IMR-90 (cell line): ENCODE measurements around the gene EXOC3L2. TPM values are rescaled to one million over a fixed set of nuclear protein-coding genes. Genes with fewer than 3 reads are reported as not detected.

ENCODE experiments used
- ATAC-seq: fragments of 200-7000 bp; cut with Tn5 transposase; 2 replicates; pipeline ENCODE4 v1.9.1; 2020; ENCODE audit warnings: low read depth, mild to moderate bottlenecking, moderate library complexity
- BruUV-seq: library from RNA; stranded (reverse); fragments of 400-500 nt; replicated peaks from 2 replicates; lab custom pipeline; 2021; lab: Mats Ljungman, UMichigan
- CTCF ChIA-PET: fragments of 300-600 bp; formaldehyde crosslinking; extraction: SDS; loops from one replicate; lab custom pipeline; 2021; ENCODE audit warnings: antibody characterized with exemption; lab: Yijun Ruan, JAX
- POLR2A ChIA-PET: fragments of 300-600 bp; sonication (Branson Sonifier 250); formaldehyde crosslinking; loops from one replicate; lab custom pipeline; 2022; ENCODE audit warnings: antibody characterized with exemption; ENCODE audit not compliant: unreplicated experiment; lab: Charles Lee
- DNase-seq: peaks from one replicate; pipeline ENCODE4 v3.0.0; 2013
- H2AFZ ChIP-seq: replicated peaks from 2 replicates; pipeline ENCODE3; 2013; ENCODE audit warnings: low read length, mild to moderate bottlenecking; ENCODE audit not compliant: poor library complexity
- H2AK5ac ChIP-seq: 2 replicates; pipeline ENCODE4 v1.6.1; 2013; ENCODE audit warnings: low read depth, low read length, inconsistent platforms
- H2AK9ac ChIP-seq: replicated peaks from 2 replicates; pipeline ENCODE3; 2013; ENCODE audit warnings: mild to moderate bottlenecking, low read depth, low read length, moderate library complexity; ENCODE audit not compliant: poor library complexity
- H2BK120ac ChIP-seq: 2 replicates; pipeline ENCODE4 v1.6.1; 2013; ENCODE audit warnings: low read depth, low read length, inconsistent platforms
- H2BK15ac ChIP-seq: 3 replicates; pipeline ENCODE4 v1.6.1; 2013; ENCODE audit warnings: low read depth, low read length, inconsistent platforms
- H2BK20ac ChIP-seq: 2 replicates; pipeline ENCODE4 v1.6.1; 2013; ENCODE audit warnings: low read depth, mild to moderate bottlenecking, inconsistent platforms, low read length, moderate library complexity
- H2BK5ac ChIP-seq: 2 replicates; pipeline ENCODE4 v1.6.1; 2013; ENCODE audit warnings: mild to moderate bottlenecking, low read depth, low read length, inconsistent platforms; ENCODE audit not compliant: poor library complexity, severe bottlenecking
- H3K14ac ChIP-seq: replicated peaks from 2 replicates; pipeline ENCODE4 v1.6.1; 2013; ENCODE audit warnings: low read depth, low read length, inconsistent platforms
- H3K18ac ChIP-seq: 2 replicates; pipeline ENCODE4 v1.6.1; 2013; ENCODE audit warnings: low read depth, low read length, control low read depth
- H3K23ac ChIP-seq: 2 replicates; pipeline ENCODE4 v1.6.1; 2013; ENCODE audit warnings: low read depth, low read length, inconsistent platforms
- H3K27ac ChIP-seq: 2 replicates; pipeline ENCODE4 v1.5.1; 2013; ENCODE audit warnings: mild to moderate bottlenecking, control low read depth, low read length; ENCODE audit not compliant: insufficient read depth
- H3K27me3 ChIP-seq: 2 replicates; pipeline ENCODE4 v1.6.1; 2013; ENCODE audit warnings: low read length; ENCODE audit not compliant: control insufficient read depth, insufficient read depth
- H3K36me3 ChIP-seq: 2 replicates; pipeline ENCODE4 v1.6.1; 2013; ENCODE audit warnings: low read length, mixed read lengths; ENCODE audit not compliant: control insufficient read depth, insufficient read depth
- H3K4ac ChIP-seq: 2 replicates; pipeline ENCODE4 v1.6.1; 2013; ENCODE audit warnings: low read depth, low read length, inconsistent platforms
- H3K4me1 ChIP-seq: 2 replicates; pipeline ENCODE4 v1.6.1; 2013; ENCODE audit warnings: low read length, mixed read lengths; ENCODE audit not compliant: control insufficient read depth, insufficient read depth
- H3K4me2 ChIP-seq: 2 replicates; pipeline ENCODE4 v1.6.1; 2013; ENCODE audit warnings: low read depth, mild to moderate bottlenecking, control low read depth, low read length, moderate library complexity
- H3K4me3 ChIP-seq: 2 replicates; pipeline ENCODE4 v1.5.1; 2013; ENCODE audit warnings: low read depth, mild to moderate bottlenecking, control low read depth, low read length, moderate library complexity; ENCODE audit not compliant: insufficient read depth
- H3K56ac ChIP-seq: 2 replicates; pipeline ENCODE4 v1.6.1; 2013; ENCODE audit warnings: low read length, inconsistent platforms; ENCODE audit not compliant: insufficient read depth; ENCODE audit errors: extremely low read depth
- H3K79me1 ChIP-seq, 2 experiments: 2 replicates each; pipeline ENCODE4 v1.6.1; 2013; ENCODE audit warnings: low read length in 2 of 2, inconsistent platforms in 1 of 2, low read depth in 1 of 2
- H3K9ac ChIP-seq: 2 replicates; pipeline ENCODE4 v1.6.1; 2013; ENCODE audit warnings: low read depth, low read length, control low read depth
- H3K9me1 ChIP-seq: 2 replicates; pipeline ENCODE4 v1.6.1; 2013; ENCODE audit warnings: low read length, inconsistent platforms; ENCODE audit not compliant: insufficient read depth
- H3K9me3 ChIP-seq: 2 replicates; pipeline ENCODE4 v1.6.1; 2013; ENCODE audit warnings: low read length; ENCODE audit not compliant: control insufficient read depth, insufficient read depth
- H4K20me1 ChIP-seq: 2 replicates; pipeline ENCODE4 v1.6.1; 2013; ENCODE audit warnings: low read length, inconsistent platforms; ENCODE audit not compliant: insufficient read depth
- H4K5ac ChIP-seq: 2 replicates; pipeline ENCODE4 v1.6.1; 2013; ENCODE audit warnings: mild to moderate bottlenecking, low read depth, low read length, control low read depth
- H4K8ac ChIP-seq, 2 experiments: 2 replicates each; pipeline ENCODE4 v1.6.1; 2013; ENCODE audit warnings: low read depth in 2 of 2, low read length in 2 of 2, control low read depth in 1 of 2, inconsistent platforms in 1 of 2
- H4K91ac ChIP-seq: 2 replicates; pipeline ENCODE4 v1.6.1; 2013; ENCODE audit warnings: low read depth, low read length, inconsistent platforms; ENCODE audit not compliant: insufficient read depth
- BHLHE40 ChIP-seq: fragments of 150-350 bp; IDR thresholded peaks from 2 replicates; pipeline ENCODE4 v1.6.1; 2016; ENCODE audit warnings: mild to moderate bottlenecking, low read depth, low read length
- CTCF ChIP-seq: conservative IDR thresholded peaks from 2 replicates; pipeline ENCODE4 v1.5.1; 2012; ENCODE audit warnings: mild to moderate bottlenecking, low read depth, low read length, improper control_type of control experiment
- ELK1 ChIP-seq: fragments of 150-350 bp; IDR thresholded peaks from 2 replicates; pipeline ENCODE4 v1.6.1; 2016; ENCODE audit warnings: low read depth, mild to moderate bottlenecking, low read length, moderate library complexity, borderline replicate concordance
- MAFK ChIP-seq: IDR thresholded peaks from 2 replicates; pipeline ENCODE4 v1.6.1; 2012; ENCODE audit warnings: low read depth, low read length, improper control_type of control experiment
- MAZ ChIP-seq: IDR thresholded peaks from 2 replicates; pipeline ENCODE4 v1.6.1; 2012; ENCODE audit warnings: low read depth, mild to moderate bottlenecking, low read length, improper control_type of control experiment, moderate library complexity, borderline replicate concordance
- MXI1 ChIP-seq: IDR thresholded peaks from 2 replicates; pipeline ENCODE4 v1.6.1; 2012; ENCODE audit warnings: low read depth, mild to moderate bottlenecking, low read length, moderate library complexity, borderline replicate concordance
- NFE2L2 ChIP-seq: fragments of 150-350 bp; IDR thresholded peaks from 2 replicates; pipeline ENCODE4 v1.6.1; 2016; ENCODE audit warnings: low read depth, mild to moderate bottlenecking, low read length
- POLR2A ChIP-seq: IDR thresholded peaks from 2 replicates; pipeline ENCODE4 v1.6.1; 2012; ENCODE audit warnings: mild to moderate bottlenecking, low read depth, low read length
- RAD21 ChIP-seq: IDR thresholded peaks from 2 replicates; pipeline ENCODE4 v1.6.1; 2012; ENCODE audit warnings: low read length, improper control_type of control experiment
- RFX5 ChIP-seq: IDR thresholded peaks from 2 replicates; pipeline ENCODE4 v1.8.0; 2012; ENCODE audit warnings: low read depth, mild to moderate bottlenecking, low read length, moderate library complexity
- SMC3 ChIP-seq: fragments of 150-350 bp; IDR thresholded peaks from 2 replicates; pipeline ENCODE4 v1.6.1; 2016; ENCODE audit warnings: low read depth, mild to moderate bottlenecking, antibody characterized with exemption, low read length, moderate library complexity
- USF2 ChIP-seq: fragments of 150-350 bp; IDR thresholded peaks from 2 replicates; pipeline ENCODE4 v1.6.1; 2017; ENCODE audit warnings: mild to moderate bottlenecking, antibody characterized with exemption, low read length, low read depth
- WGBS, 2 experiments: methylation state at CpG; one replicate each; pipeline versions ENCODE4 v1.1.5 to v1.1.7; 2013; ENCODE audit warnings: missing lambda C conversion rate in 2 of 2; ENCODE audit not compliant: insufficient read length in 1 of 2; ENCODE audit errors: extremely low coverage in 2 of 2; 5-methylcytosine and 5-hydroxymethylcytosine counted together
- dilution Hi-C: fragments of 300-500 bp; cut with HindIII; formaldehyde crosslinking; loops from one replicate; pipeline ENCODE4 v1.14.3; 2018; ENCODE audit warnings: low sequenced_read_pairs; ENCODE audit not compliant: unreplicated experiment
- in situ Hi-C: fragments of 300-500 bp; cut with MboI; formaldehyde crosslinking; loops from 3 replicates; pipeline ENCODE4 v1.14.3; 2019; ENCODE audit warnings: low sequenced_read_pairs, inconsistent platforms, mixed read lengths
- intact Hi-C: fragments of 100-400 bp; cut with micrococcal nuclease; formaldehyde crosslinking; loops from 2 replicates; pipeline ENCODE4 v1.10.0; 2022
- polyA plus RNA-seq, 3 experiments: library from polyadenylated mRNA; depleted of rRNA; stranded (reverse); fragments of >200 nt; gene quantifications; 2 replicates each; pipeline ENCODE4 v1.2.3, GENCODE V29; 2012; ENCODE audit warnings: low replicate concordance in 1 of 3
- total RNA-seq: library from RNA; depleted of rRNA; stranded (reverse); fragments of >200 nt; gene quantifications from 2 replicates; pipeline ENCODE4 v1.2.3, GENCODE V29; 2012

EXOC3L2 gene
- total and polyA plus RNA-seq, 2 of the 4 experiments (the other 2 are of a cell fraction) = 0.03 TPM; not detected in 1

DNA sequence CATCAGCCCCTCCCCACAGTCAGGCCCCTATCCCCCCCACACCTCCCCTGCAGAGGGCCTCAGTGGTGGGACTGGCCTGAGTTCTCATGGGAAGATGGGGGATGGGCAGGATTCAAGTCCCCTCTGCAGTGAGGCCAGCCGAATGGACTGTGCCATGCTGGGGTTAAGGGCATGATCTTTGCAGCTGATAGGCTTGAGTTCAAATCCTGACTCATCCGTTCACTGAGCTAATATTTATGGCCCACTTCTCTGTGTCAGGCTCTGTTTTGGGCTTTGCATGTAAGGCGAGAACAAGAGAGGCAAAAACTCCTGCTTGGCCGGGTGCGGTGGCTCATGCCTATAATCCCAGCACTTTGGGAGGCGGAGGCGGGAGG, 26.5 kb upstream of the EXOC3L2 start:
- H3K4me1 ChIP-seq = peaks cover 8% of the 10 kb centered on the region
- no peak overlapping the region for H3K14ac ChIP-seq
- no peak overlapping the region for H4K8ac ChIP-seq
- H3K36me3 ChIP-seq = peaks cover 42% of the 10 kb centered on the region
- H2BK120ac ChIP-seq = no peak overlapping the region
- H2AK9ac ChIP-seq = no peak overlapping the region
- no peak overlapping the region for H3K9ac ChIP-seq
- ATAC-seq = no peak
- H3K4ac ChIP-seq = no peak overlapping the region
- H2AK5ac ChIP-seq = no peak overlapping the region
- H4K20me1 ChIP-seq = peaks cover 15% of the 10 kb centered on the region
- intact Hi-C loops (no loop called here), dilution Hi-C loops (no loop called here), in situ Hi-C loops (no loop called here)
- no peak overlapping the region for H3K27ac ChIP-seq
- no TSS peak for BruUV-seq
- no peak overlapping the region for H3K56ac ChIP-seq
- WGBS, 2 experiments = 82% methylated on average over 3 of the region's 7 CpGs; no CpG with 5 or more reads in 1 of the 2 experiments
- peaks cover 12 to 19% of the 10 kb centered on the region in 2 experiments; a peak in 3 of 4 replicates for H3K79me1 ChIP-seq
- no peak overlapping the region for H4K5ac ChIP-seq
- POLR2A ChIA-PET = no interaction called here
- DNase-seq = no peak
- H2BK15ac ChIP-seq = no peak overlapping the region
- no peak overlapping the region for H2AFZ ChIP-seq
- no peak overlapping the region for H3K23ac ChIP-seq
- no peak overlapping the region for H3K4me3 ChIP-seq
- no peak overlapping the region for H4K91ac ChIP-seq
- H2BK20ac ChIP-seq = no peak overlapping the region
- peaks cover 8% of the 10 kb centered on the region for H3K9me1 ChIP-seq
- CTCF ChIA-PET = no interaction called here
- H3K9me3 ChIP-seq = no peaks in the 10 kb centered on the region
- no peak overlapping the region for H3K4me2 ChIP-seq
- no peak overlapping the region for H3K18ac ChIP-seq
- no peak for TF ChIP-seq NFE2L2
- no peak for TF ChIP-seq MAZ
- TF ChIP-seq CTCF = no peak
- no peak for TF ChIP-seq USF2
- TF ChIP-seq RFX5 = no peak
- TF ChIP-seq ELK1 = no peak
- no peak for TF ChIP-seq MAFK
- TF ChIP-seq MXI1 = no peak
- no peak for TF ChIP-seq POLR2A
- TF ChIP-seq RAD21 = no peak
- TF ChIP-seq BHLHE40 = no peak
- no peak for TF ChIP-seq SMC3
- H3K27me3 ChIP-seq = no peaks in the 10 kb centered on the region
- no peak overlapping the region for H2BK5ac ChIP-seq
